Hepatic stellate cell (primary cell): ENCODE results near the gene POPDC2.
A peak's percentile ranks its signal among the peaks of the same experiment; 100 is the strongest.
"Not testable (repeated sequence)": the region's sequence is repeated elsewhere in the genome, so short reads cannot be mapped to it uniquely, and the experiment has no call there.

ENCODE experiments used
- DNase-seq: peaks from one replicate; pipeline ENCODE4 v3.0.0; 2011; ENCODE audit warnings: low spot score

The POPDC2 gene

GRCh38 chr3:119660474-119661440, at the start of gene POPDC2:
TSS of gene POPDC2 (minus strand) at chr3:119660589. CDS start at chr3:119660423, 166 bp downstream.
- peak; percentile 38 for DNase-seq

- DNase-seq, result no peak
These were observed 43.6 kb upstream of the POPDC2 start for GRCh38 chr3:119703820-119704531.

- DNase-seq, result peak; percentile 88
These were observed 42.4 kb upstream of the POPDC2 start, which contains the start of gene CFAP91 for GRCh38 chr3:119702530-119703527. TSS of gene CFAP91 (plus strand) at chr3:119703022. CDS start at chr3:119703099, 77 bp downstream.

GRCh38 chr3:119700920-119701734, 40.7 kb upstream of the POPDC2 start:
- DNase-seq, result no peak

- DNase-seq, result no peak
These were observed 40.0 kb upstream of the POPDC2 start for GRCh38 chr3:119700269-119700919.

GRCh38 chr3:119697394-119697793, 37.0 kb upstream of the POPDC2 start:
- DNase-seq, result no peak

- no peak for DNase-seq
These were observed 35.1 kb upstream of the POPDC2 start for GRCh38 chr3:119695480-119695879.

GRCh38 chr3:119690043-119690656, 29.8 kb upstream of the POPDC2 start:
- DNase-seq, result peak; percentile 21

- DNase-seq, result no peak
These were observed 23.0 kb upstream of the POPDC2 start for GRCh38 chr3:119683421-119683820.

- DNase-seq, result peak; percentile 27
These were observed 20.9 kb upstream of the POPDC2 start for GRCh38 chr3:119681279-119681678.

- DNase-seq, result no peak
These were observed 19.5 kb upstream of the POPDC2 start for GRCh38 chr3:119679874-119680273.

- not testable (repeated sequence) for DNase-seq
These were observed 17.8 kb upstream of the POPDC2 start for GRCh38 chr3:119678209-119678608.

GRCh38 chr3:119677641-119677934, 17.2 kb upstream of the POPDC2 start:
- DNase-seq, result no peak

GRCh38 chr3:119676771-119677640, 16.6 kb upstream of the POPDC2 start, which contains the start of gene COX17:
TSS of gene COX17 (minus strand) at chr3:119677406. CDS start at chr3:119677310, 96 bp downstream.
- peak; percentile 94 for DNase-seq

GRCh38 chr3:119676020-119676419, 15.6 kb upstream of the POPDC2 start:
- DNase-seq, result no peak

GRCh38 chr3:119675188-119675874, 14.9 kb upstream of the POPDC2 start:
- DNase-seq, result no peak

- DNase-seq, result no peak
These were observed 13.5 kb upstream of the POPDC2 start for GRCh38 chr3:119673875-119674274.

GRCh38 chr3:119672776-119673175, 12.4 kb upstream of the POPDC2 start:
- DNase-seq, result no peak
